ENCODE results near the gene RFX7.

The RFX7 gene

GRCh38 chr15:56088389-56088788, 155.3 kb downstream of the RFX7 start:
- no peaks in the 10 kb centered on the region for H3K4me1 ChIP-seq (ENCODE audit: control insufficient read depth, insufficient read depth, low read length)
- peaks cover 3% of the 10 kb centered on the region; the same call in 1 of the 2 replicates for H3K36me3 ChIP-seq (ENCODE audit: control insufficient read depth, insufficient read depth, low read length)
- H3K4me3 ChIP-seq (ENCODE audit: low read length), result no peak overlapping the region
- no peak for DNase-seq (ENCODE audit: low read depth, low spot score)
- H3K27me3 ChIP-seq (ENCODE audit: control insufficient read depth, insufficient read depth, low read length), result no peaks in the 10 kb centered on the region
- no peak overlapping the region for H3K27ac ChIP-seq (ENCODE audit: low read length)
- no peaks in the 10 kb centered on the region for H3K9me3 ChIP-seq (ENCODE audit: control insufficient read depth, insufficient read depth, low read length)

- Histone ChIP-seq H3K9me3 (ENCODE audit: control insufficient read depth, insufficient read depth, low read length) (no peaks in the 10 kb centered on the region), H3K27me3 (ENCODE audit: control insufficient read depth, insufficient read depth, low read length) (no peaks in the 10 kb centered on the region), H3K36me3 (ENCODE audit: control insufficient read depth, insufficient read depth, low read length) (no peaks in the 10 kb centered on the region), H3K27ac (ENCODE audit: low read length) (no peak overlapping the region), H3K4me1 (ENCODE audit: control insufficient read depth, insufficient read depth, low read length) (no peaks in the 10 kb centered on the region), H3K4me3 (ENCODE audit: low read length) (no peak overlapping the region)
- WGBS (ENCODE audit: insufficient coverage, insufficient read length), result no CpG with 5 or more reads among the region's 1 CpG
- no peak for DNase-seq (ENCODE audit: low read depth, low spot score)
These were observed 157.1 kb downstream of the RFX7 start for GRCh38 chr15:56086566-56086965.

DNA sequence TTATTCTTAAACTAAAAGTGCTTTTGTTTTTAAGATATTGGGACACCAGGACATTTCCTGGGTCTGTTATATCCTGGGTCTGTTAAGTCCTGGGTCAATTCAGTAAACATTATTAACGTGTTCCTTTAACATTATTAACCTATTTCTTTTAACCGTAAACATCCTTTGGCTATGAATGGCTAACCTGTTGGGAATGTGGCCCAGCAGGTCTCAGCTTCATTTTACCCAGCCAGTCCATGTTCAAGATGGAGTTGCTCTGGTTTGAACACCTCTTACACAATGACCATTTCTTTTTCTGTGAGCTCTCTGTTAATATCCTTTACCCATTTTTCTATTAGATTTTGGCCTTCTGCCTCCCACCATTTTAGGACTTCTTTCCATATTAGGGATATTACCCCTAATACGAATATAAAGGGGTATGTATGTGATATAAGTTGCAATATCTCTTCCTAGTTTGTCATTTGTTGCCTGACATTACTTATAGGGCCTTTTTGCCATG, 161.4 kb downstream of the RFX7 start:
- no peak overlapping the region for H3K27ac ChIP-seq (ENCODE audit: low read length)
- no CpG with 5 or more reads among the region's 3 CpGs for WGBS (ENCODE audit: insufficient coverage, insufficient read length)
- DNase-seq (ENCODE audit: low read depth, low spot score), result no peak
- H3K27me3 ChIP-seq (ENCODE audit: control insufficient read depth, insufficient read depth, low read length), result no peaks in the 10 kb centered on the region
- no peaks in the 10 kb centered on the region for H3K36me3 ChIP-seq (ENCODE audit: control insufficient read depth, insufficient read depth, low read length)
- no peaks in the 10 kb centered on the region for H3K4me1 ChIP-seq (ENCODE audit: control insufficient read depth, insufficient read depth, low read length)
- H3K9me3 ChIP-seq (ENCODE audit: control insufficient read depth, insufficient read depth, low read length), result no peaks in the 10 kb centered on the region
- H3K4me3 ChIP-seq (ENCODE audit: low read length), result no peak overlapping the region

GRCh38 chr15:56077081-56077480, 166.6 kb downstream of the RFX7 start:
- Histone ChIP-seq H3K9me3 (ENCODE audit: control insufficient read depth, insufficient read depth, low read length) (no peaks in the 10 kb centered on the region), H3K4me3 (ENCODE audit: low read length) (no peak overlapping the region), H3K27ac (ENCODE audit: low read length) (no peak overlapping the region), H3K36me3 (ENCODE audit: control insufficient read depth, insufficient read depth, low read length) (no peaks in the 10 kb centered on the region), H3K4me1 (ENCODE audit: control insufficient read depth, insufficient read depth, low read length) (no peaks in the 10 kb centered on the region), H3K27me3 (ENCODE audit: control insufficient read depth, insufficient read depth, low read length) (no peaks in the 10 kb centered on the region)
- DNase-seq (ENCODE audit: low read depth, low spot score), result no peak
- no CpG with 5 or more reads among the region's 5 CpGs for WGBS (ENCODE audit: insufficient coverage, insufficient read length)

- DNase-seq (ENCODE audit: low read depth, low spot score), result no peak
- Histone ChIP-seq H3K4me1 (ENCODE audit: control insufficient read depth, insufficient read depth, low read length) (no peaks in the 10 kb centered on the region), H3K27ac (ENCODE audit: low read length) (no peak overlapping the region), H3K36me3 (ENCODE audit: control insufficient read depth, insufficient read depth, low read length) (no peaks in the 10 kb centered on the region), H3K27me3 (ENCODE audit: control insufficient read depth, insufficient read depth, low read length) (no peaks in the 10 kb centered on the region), H3K9me3 (ENCODE audit: control insufficient read depth, insufficient read depth, low read length) (no peaks in the 10 kb centered on the region), H3K4me3 (ENCODE audit: low read length) (no peak overlapping the region)
- no CpG with 5 or more reads among the region's 2 CpGs for WGBS (ENCODE audit: insufficient coverage, insufficient read length)
These were observed 167.0 kb downstream of the RFX7 start for GRCh38 chr15:56076640-56077039.

- no peaks in the 10 kb centered on the region for H3K36me3 ChIP-seq (ENCODE audit: control insufficient read depth, insufficient read depth, low read length)
- no peak overlapping the region for H3K27ac ChIP-seq (ENCODE audit: low read length)
- WGBS (ENCODE audit: insufficient coverage, insufficient read length), result no CpG with 5 or more reads among the region's 5 CpGs
- H3K9me3 ChIP-seq (ENCODE audit: control insufficient read depth, insufficient read depth, low read length), result no peaks in the 10 kb centered on the region
- no peaks in the 10 kb centered on the region for H3K27me3 ChIP-seq (ENCODE audit: control insufficient read depth, insufficient read depth, low read length)
- DNase-seq (ENCODE audit: low read depth, low spot score), result no peak
- H3K4me1 ChIP-seq (ENCODE audit: control insufficient read depth, insufficient read depth, low read length), result no peaks in the 10 kb centered on the region
- H3K4me3 ChIP-seq (ENCODE audit: low read length), result no peak overlapping the region
These were observed 169.0 kb downstream of the RFX7 start for GRCh38 chr15:56074481-56075265.

DNA sequence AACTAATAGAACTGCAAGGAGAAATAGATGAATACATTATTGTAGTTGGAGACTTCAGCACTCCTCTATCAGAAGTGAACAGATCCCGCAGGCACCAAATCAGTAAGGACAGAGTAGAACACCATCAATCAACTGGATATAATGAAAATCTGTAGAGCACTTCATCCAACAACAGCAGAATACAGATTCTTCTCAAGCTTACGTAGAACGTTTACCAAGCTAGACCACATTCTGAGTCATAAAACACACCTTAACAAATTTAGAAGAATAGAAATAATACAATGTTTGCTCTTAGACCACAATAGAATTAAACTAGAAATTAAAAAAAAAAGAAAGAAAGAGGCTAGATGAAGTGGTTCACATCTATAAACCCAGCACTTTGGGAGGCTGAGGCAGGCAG, 179.5 kb downstream of the RFX7 start:
- no peaks in the 10 kb centered on the region for H3K4me1 ChIP-seq (ENCODE audit: control insufficient read depth, insufficient read depth, low read length)
- H3K36me3 ChIP-seq (ENCODE audit: control insufficient read depth, insufficient read depth, low read length), result no peaks in the 10 kb centered on the region
- no peak for DNase-seq (ENCODE audit: low read depth, low spot score)
- H3K4me3 ChIP-seq (ENCODE audit: low read length), result no peak overlapping the region
- no peak overlapping the region for H3K27ac ChIP-seq (ENCODE audit: low read length)
- H3K9me3 ChIP-seq (ENCODE audit: control insufficient read depth, insufficient read depth, low read length), result no peaks in the 10 kb centered on the region
- no peaks in the 10 kb centered on the region for H3K27me3 ChIP-seq (ENCODE audit: control insufficient read depth, insufficient read depth, low read length)
- no CpG with 5 or more reads among the region's 3 CpGs for WGBS (ENCODE audit: insufficient coverage, insufficient read length)

DNA sequence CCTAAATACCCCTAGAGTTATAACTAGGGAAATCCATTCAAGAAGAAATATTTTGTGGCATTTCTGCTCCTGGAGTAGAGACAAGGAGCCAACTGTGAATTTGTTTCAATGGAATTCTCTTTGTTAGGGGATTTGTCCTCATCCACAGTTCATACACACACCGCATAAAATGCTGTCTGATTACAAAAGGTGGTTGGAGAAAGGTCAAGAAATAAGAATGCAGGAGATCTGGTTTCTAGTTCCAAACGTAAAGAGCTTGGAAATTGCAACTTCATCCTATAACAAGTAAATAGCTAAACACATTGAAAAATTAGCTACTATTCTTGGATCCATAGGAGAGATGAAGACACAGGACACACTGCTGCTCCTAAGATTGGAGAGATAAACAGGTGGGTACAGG, 184.0 kb downstream of the RFX7 start:
- Histone ChIP-seq H3K4me1 (ENCODE audit: control insufficient read depth, insufficient read depth, low read length) (no peaks in the 10 kb centered on the region), H3K36me3 (ENCODE audit: control insufficient read depth, insufficient read depth, low read length) (no peaks in the 10 kb centered on the region), H3K4me3 (ENCODE audit: low read length) (no peak overlapping the region), H3K27me3 (ENCODE audit: control insufficient read depth, insufficient read depth, low read length) (no peaks in the 10 kb centered on the region), H3K9me3 (ENCODE audit: control insufficient read depth, insufficient read depth, low read length) (no peaks in the 10 kb centered on the region), H3K27ac (ENCODE audit: low read length) (no peak overlapping the region)
- no CpG with 5 or more reads among the region's 2 CpGs for WGBS (ENCODE audit: insufficient coverage, insufficient read length)
- no peak for DNase-seq (ENCODE audit: low read depth, low spot score)

GRCh38 chr15:56058986-56059385, 184.7 kb downstream of the RFX7 start:
- Histone ChIP-seq H3K36me3 (ENCODE audit: control insufficient read depth, insufficient read depth, low read length) (no peaks in the 10 kb centered on the region), H3K27ac (ENCODE audit: low read length) (no peak overlapping the region), H3K4me3 (ENCODE audit: low read length) (no peak overlapping the region), H3K9me3 (ENCODE audit: control insufficient read depth, insufficient read depth, low read length) (no peaks in the 10 kb centered on the region), H3K4me1 (ENCODE audit: control insufficient read depth, insufficient read depth, low read length) (no peaks in the 10 kb centered on the region), H3K27me3 (ENCODE audit: control insufficient read depth, insufficient read depth, low read length) (no peaks in the 10 kb centered on the region)
- DNase-seq (ENCODE audit: low read depth, low spot score), result no peak
- no CpG with 5 or more reads among the region's 2 CpGs for WGBS (ENCODE audit: insufficient coverage, insufficient read length)

DNA sequence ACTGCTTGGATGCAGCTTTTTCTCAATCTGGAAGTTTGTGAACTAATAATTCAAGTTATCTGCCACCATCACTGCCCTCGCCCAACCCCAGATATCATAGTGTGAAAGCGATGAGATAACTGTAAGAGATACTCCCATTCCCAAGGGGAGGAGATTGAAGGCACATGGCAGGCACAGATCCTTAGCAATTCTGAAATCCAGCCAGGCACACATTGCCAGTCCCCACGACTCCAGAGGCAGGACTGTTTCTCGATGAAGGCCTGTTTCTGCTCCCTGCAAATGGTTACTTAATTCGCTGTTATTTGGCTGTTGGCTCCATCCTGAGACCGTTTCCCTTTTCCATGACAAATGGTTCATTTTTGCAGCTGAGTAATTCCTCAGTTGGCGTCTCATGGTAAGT, 187.1 kb downstream of the RFX7 start:
- no CpG with 5 or more reads among the region's 7 CpGs for WGBS (ENCODE audit: insufficient coverage, insufficient read length)

GRCh38 chr15:56053046-56053400, 190.7 kb downstream of the RFX7 start:
- no peaks in the 10 kb centered on the region for H3K27me3 ChIP-seq (ENCODE audit: control insufficient read depth, insufficient read depth, low read length)
- no peaks in the 10 kb centered on the region for H3K9me3 ChIP-seq (ENCODE audit: control insufficient read depth, insufficient read depth, low read length)
- no peak overlapping the region for H3K27ac ChIP-seq (ENCODE audit: low read length)
- no peak overlapping the region for H3K4me3 ChIP-seq (ENCODE audit: low read length)
- no peaks in the 10 kb centered on the region for H3K36me3 ChIP-seq (ENCODE audit: control insufficient read depth, insufficient read depth, low read length)
- no peaks in the 10 kb centered on the region for H3K4me1 ChIP-seq (ENCODE audit: control insufficient read depth, insufficient read depth, low read length)
- no peak for DNase-seq (ENCODE audit: low read depth, low spot score)

More for the DNA sequence above, 187.1 kb downstream of the RFX7 start:
- no peaks in the 10 kb centered on the region for H3K27me3 ChIP-seq (ENCODE audit: control insufficient read depth, insufficient read depth, low read length)
- H3K27ac ChIP-seq (ENCODE audit: low read length), result no peak overlapping the region
- no peak for DNase-seq (ENCODE audit: low read depth, low spot score)
- H3K36me3 ChIP-seq (ENCODE audit: control insufficient read depth, insufficient read depth, low read length), result no peaks in the 10 kb centered on the region
- H3K4me3 ChIP-seq (ENCODE audit: low read length), result no peak overlapping the region
- H3K9me3 ChIP-seq (ENCODE audit: control insufficient read depth, insufficient read depth, low read length), result no peaks in the 10 kb centered on the region
- no peaks in the 10 kb centered on the region for H3K4me1 ChIP-seq (ENCODE audit: control insufficient read depth, insufficient read depth, low read length)

All from iPS DF 6.9 (cell line).